ENCODE results near the gene ARHGAP8.

GRCh38 chr22:44880610-44881290 lies 128.4 kb downstream of the ARHGAP8 start:
- TF ChIP-seq POLR2AphosphoS5 (IDR thresholded peaks at IDR 0.05) (no peak), EP300 (IDR thresholded peaks at IDR 0.05) (no peak)
